Nucleus accumbens (tissue), 56 donors: ENCODE results near the gene CD207.
"Not testable (repeated sequence)": the region's sequence is repeated elsewhere in the genome, so short reads cannot be mapped to it uniquely, and the experiment has no call there.

ENCODE experiments used
- DNase-seq, 56 donors: peaks; one replicate each; lab custom pipeline; 2025; lab: John Stamatoyannopoulos, UW

Gene CD207

DNA sequence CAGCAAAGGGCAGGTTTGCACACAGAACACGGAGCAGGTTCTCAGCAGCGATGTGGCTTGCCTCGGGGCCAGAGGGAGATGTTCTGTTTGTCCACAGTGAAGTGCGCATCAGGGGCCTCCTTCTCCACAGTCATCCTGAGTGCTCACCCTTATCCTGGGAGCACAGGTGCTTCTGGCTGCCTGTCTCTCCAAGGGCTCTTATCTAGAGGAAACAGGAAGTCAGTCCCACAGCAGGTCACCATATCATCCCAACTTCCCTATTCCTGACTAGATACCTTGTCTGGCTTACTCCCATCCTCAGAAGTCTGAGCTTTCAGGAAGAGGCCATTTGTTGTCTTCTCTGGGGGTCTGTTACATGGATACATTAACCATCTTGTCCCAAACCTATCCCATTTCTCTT lies at the start of gene CD207:
Gene CD207 (minus strand): TSS at position 174 of the 400 bp plus-strand sequence. CDS start 40 bp downstream, at position 134.
- no peak for DNase-seq

DNA sequence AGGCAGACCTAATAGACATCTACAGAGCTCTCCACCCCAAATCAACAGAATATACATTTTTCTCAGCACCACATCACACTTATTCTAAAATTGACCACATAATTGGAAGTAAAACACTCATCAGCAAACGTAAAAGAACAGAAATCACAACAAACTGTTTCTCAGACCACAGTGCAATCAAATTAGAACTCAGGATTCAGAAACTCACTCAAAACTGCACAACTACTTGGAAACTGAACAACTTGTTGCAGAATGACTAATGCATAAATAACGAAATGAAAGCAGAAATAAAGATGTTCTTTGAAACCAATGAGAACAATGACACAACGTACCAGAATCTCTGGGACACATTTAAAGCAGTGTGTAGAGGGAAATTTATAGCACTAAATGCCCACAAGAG lies 42.9 kb upstream of the CD207 start:
- not testable (repeated sequence) for DNase-seq

DNA sequence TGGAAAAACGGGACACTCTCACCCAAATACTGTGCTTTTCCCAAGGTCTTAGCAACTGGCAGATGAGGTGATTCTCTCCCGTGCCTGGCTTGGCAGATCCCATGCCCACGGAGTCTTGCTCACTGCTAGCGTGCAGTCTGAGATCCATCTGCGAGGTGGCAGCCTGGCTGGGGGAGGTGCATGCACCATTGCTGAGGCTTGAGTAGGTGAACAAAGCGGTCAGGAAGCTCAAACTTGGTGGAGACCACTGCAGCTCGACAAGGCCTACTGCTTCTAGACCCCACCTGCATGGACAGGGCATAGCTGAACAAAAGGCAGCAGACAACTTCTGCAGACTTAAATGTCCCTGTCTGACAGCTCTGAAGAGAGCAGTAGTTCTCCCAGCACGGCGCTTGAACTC lies 40.5 kb upstream of the CD207 start:
- DNase-seq, result not testable (repeated sequence)

DNA sequence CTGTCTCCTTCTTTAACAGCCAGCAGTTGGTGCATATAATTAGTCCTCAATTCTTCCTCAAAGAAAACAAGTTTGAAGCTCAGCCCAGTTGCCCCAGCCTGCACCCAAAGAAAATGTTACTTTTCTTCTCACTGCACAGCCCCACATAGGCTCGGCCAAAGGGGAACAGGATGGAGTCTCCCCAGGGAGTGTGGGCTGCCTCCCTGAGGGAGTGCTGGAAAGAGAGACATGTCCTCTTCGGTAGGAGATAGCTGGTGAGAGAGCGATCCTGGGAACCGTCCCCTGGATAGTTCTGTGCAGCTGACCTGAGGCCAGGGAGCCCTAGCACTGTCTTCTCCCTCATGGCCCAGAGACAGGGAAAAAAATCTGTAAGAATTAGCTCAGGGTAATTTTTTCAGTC lies 37.9 kb upstream of the CD207 start:
- DNase-seq, result no peak

DNA sequence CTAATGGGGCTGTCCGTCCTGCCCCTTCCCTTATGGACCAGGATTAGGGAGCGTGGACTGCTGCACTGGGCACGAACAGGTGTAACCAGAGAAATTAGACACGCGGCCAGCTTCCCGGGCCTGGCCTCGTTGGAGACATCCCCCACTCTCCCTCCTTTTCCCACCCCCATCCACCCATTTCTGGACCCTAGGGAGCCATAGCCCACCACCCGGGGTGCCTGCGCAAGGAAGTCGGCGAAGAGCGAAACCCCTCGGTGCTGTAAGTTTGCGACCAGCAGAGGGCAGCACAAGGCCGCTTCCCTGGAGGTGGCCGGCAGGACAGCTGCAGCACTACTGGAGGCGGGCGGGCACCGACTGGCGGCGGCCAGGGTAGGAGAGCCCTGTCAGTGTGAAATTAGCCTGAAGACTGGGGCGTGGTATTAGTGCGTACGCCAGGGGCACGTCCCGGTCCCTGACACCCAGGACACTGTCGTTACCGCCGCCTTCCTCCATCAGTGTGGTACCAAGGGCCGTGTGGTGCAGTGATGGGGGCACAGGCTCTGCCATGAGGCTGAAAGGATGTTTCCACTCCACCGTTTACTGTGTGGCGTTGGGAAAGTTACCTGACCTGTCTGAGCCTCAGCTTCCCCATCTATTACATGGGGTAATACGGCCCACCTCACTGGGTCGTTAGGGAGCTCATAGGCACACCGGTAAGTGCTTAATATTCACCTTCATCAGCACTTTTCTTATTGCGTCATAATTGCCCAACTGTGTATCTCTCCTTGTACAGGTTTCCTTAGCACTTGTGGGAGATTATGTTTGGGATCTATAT lies 36.0 kb upstream of the CD207 start:
- peak in 49 of 56 donors; percentile 6 to 83 (median 49) for DNase-seq

DNA sequence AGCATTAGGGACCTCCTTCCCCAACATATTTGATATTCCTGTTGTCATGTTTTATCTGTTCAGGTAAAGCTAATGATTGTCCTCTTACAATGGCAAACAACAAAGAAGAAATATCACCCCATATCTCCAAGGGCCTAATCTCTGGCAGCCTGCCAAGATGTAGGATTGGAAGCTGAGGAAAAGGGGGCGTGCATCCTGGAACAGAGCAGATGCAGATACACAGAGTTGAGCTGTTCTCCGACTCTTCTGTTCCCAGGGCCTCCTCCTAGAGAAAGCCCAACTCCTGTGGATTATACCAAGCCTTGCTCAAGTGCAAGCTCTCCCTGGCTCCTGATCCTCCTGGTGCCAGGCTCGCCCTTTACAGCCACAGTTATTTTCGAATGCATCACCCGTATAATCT lies 35.2 kb upstream of the CD207 start:
- no peak for DNase-seq

DNA sequence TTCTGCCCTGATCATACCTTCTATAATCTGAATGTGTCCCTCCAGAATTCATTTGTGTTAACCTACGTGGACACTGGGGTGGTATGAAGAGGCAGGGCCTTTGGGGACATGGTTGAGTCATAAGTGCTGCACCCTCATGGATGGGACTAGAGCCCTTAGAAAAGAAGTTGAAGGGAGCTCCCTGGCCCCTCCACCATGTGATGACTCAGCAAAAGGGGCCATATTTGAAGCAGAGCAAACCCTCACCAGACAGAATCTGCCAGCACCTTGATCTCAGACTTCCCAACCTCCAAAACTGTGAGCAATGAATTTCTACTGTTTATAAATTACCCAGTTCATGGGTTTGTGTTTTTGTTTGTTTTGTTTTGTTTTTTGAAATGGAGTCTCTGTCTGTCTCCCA lies 33.4 kb upstream of the CD207 start:
- DNase-seq, result no peak

DNA sequence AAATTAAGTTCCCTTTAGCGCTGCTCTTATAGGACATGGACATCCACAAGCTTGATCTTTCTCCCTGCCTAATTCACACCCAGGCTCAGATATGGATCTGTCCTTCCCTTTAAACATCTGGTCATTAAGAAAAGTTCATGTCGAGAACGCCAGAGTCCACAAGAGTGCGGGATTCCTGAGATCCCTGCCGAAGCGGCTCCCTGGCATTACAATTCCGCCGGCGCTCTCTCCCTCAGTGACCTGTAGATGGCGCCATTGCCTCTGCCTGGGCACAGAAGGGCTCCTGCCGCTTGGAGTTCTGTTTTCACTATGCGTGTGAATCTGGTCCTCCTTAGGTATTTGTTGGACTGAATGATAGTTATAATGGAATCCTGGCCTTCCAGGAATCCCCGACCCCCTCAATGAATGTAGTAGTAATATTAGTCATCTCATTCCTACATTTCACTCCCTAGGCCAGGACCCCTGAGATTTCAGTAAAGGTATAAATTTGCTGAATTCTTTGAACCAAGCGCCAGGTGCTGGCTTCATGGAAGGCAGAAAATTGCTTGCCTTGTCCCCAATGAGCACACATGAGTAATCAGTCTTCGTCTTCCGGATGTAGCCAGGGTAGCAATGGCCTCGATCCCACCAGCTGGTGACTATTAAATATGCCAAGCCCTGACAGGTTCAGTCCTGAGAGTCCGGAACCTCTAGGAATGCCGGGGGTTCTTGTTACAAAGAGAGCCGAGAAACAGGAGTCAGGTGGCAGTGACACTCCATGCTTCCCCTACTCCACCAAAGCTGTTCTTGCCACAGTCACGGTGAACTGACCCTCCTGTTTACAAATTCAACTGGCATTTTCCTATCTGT lies 26.4 kb upstream of the CD207 start:
- peak in 48 of 56 donors; percentile 7 to 88 (median 53) for DNase-seq

DNA sequence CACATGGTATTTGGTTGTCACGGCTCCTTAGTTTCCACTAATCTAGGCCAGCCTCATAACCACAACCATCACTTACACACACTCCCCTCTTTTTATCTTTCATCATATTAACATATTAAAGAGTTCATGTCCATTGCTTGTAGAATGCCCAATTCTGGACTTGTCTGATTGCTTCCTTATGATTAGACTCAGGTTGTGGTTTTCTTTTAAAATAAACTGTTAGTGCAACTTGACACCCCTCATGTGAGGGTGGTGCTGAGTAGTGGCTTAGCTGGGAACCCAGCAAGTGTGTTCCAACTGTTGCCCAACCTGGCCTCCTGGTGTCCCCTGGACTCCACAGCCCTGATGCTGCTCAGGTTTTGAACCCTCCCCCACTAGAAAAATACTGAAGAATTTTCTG lies 20.1 kb upstream of the CD207 start:
- DNase-seq, result no peak

DNA sequence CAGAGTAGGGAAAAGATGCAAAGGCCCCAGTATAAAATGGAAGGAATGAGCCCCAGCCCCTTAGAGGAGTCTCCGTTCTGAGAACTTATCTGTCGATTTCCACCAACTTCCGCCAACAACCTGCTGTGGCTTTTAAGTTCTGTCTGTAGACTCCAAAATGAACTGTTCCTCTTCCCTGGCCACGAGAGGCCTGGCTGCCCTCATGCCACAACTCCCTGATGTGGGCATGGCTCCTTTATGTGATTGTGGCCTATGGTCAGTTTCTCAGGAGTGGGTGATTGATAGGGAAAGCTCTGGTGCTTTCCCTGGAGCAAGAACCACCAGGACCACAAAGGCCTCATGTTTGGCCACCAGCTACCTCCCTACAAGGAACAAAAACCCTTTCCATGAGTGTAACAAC lies 18.8 kb upstream of the CD207 start:
- peak in 8 of 56 donors; percentile 4 to 26 (median 8) for DNase-seq

DNA sequence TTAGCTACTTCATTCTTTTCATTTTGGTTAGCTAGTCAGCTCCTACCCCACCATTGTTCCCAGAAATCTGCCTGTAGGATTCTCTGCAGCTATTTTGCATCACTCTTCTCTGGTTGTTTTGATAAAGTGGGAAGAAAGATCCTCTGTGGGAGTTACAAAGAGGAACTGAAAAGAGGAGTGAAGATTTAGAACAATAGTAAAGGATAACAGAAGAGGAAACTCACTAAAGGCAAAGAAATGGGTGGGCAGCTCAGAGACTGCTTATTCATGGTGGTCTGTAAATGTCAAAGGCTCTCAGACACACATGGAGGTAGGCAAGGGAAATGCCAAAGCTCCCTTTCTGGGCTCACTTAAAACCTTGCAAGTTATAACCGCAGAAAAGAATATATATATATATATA lies 17.2 kb upstream of the CD207 start:
- no peak for DNase-seq

DNA sequence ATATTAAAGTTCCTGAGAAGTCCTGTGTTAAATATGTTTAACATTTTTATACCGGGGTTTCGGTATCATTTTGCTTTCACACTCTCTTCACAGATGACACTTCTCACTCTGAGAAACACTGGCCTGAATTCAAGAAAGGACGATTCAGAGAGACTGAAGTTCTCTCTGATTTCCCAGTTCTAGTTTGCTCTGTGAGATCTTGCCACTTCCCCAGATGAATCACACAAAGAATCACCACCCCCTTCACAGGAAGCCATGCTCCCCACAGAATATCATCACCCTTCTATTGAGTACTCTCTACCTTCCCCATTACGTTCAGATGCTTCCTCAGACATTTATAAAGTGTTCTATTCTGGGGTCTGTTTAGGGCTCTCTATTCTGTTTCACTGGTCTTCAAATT lies 16.1 kb upstream of the CD207 start:
- DNase-seq, result peak in 2 of 56 donors; percentile 2 to 5

DNA sequence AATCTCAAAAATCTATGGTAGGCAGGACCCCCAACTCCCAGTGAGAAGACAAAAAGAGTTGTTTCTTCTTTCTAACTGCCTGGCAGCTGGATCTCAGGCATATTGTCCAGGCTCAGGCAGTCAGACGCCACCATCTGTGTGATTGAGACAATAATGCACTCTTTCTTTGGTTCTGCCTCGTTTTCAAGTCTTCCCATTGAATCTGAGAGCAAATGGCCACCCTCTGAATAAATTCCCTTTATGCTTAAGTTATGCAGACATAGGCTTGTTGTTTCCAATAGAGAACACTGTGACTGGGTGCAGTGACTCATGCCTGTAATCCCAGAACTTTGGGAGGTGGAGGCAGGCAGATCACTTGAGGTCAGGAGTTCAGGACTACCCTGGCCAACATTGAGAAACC lies 15.3 kb upstream of the CD207 start:
- peak in 26 of 56 donors; percentile 3 to 65 (median 28) for DNase-seq

DNA sequence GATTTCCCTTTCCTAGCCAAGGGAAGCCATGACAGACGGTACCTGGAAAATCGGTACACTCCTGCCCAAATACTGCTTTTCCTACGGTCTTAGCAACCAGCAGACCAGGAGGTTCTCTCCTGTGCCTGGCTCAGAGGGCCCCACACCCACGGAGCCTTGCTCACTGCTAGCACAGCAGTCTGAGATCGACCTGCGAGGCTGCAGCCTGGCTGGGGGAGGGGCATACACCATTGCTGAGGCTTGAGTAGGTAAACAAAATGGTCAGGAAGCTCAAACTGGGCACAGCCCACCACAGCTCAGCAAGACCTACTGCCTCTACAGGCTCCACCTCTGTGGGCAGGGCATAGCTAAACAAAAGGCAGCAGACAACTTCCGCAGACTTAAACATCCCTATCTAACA lies 6.8 kb upstream of the CD207 start:
- no peak for DNase-seq

DNA sequence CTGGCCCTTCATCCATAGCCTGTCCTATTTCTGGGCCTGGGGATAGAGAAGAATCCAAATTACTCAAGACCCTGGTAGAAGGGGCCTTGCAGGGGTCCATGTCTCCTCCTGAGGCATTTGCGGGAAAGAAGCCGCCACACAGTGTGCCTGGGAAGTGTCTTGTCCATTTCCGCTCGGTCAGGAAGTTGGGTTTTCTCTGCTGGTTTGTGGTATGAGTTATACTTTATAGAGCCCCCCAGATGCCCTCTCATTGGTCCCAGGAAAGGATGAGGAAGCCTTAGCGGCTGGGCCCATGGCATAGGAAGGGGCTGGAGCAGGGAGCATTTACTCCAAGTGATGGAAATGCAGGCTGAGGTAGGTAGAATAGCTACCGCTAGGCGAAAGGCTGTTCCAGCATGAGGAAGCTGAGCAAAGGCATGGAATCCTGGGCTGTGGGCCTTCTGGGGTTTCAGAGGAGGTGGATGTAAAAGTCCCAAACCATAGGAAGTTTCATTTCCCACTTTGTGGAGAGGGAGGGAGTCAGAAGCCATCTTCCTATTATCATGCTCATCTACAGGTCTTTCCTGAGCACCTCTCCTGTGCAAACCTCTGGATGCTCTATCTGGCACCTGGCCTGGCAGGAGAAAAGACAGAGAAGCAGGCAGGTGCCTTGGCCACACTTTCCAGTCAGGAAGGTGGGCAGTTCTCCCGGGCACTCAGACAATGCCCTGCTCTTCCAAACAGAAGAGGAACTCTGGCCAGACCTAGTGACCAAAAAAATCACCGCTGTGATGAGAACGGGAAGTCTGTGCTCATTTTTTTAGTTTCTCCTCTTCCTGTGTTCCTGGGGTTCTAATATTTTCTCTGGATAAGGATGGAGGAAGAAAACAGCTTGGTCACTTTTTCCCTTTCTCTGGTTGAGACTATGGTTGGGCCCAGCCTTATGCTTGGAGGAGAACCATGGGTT lies 2.6 kb upstream of the CD207 start:
- DNase-seq, result no peak

DNA sequence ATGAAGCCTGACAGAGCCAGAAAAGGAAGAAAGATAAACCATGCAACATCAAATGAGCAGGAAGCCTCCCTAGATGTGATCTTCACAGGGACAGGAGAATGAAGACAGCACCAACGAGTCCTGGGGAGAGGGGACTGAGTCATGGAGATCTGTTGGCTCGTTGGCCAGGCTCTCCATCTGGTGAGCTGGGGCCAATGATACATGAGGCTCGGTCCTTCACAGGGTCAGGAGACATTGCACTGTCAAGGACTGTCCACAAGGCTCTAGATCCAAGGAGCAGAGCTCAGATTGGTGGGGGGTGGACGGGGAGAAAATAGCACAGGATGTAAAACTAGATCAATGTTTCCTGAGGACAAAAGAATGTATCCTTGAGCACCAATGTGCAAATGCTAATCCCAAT lies 735 bp downstream of the CD207 start:
- no peak for DNase-seq

DNA sequence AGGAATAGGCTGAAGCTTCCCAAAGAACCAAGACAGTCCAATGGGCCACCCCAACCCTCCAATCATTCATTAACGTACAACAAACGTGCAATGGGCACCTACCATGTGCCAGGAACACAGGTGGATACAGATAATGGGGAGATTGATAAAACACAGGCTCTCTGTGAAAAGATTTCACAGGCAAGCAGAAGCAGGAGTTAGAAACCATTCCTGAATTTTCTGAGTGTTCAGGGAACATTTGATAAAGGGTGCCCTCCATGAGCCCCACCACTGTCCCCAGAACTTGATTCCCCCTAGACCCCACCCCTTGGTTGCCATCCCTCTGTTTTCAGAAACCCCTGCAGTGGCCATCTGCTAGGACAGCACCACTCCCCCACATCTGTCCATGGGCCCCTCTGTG lies 1.5 kb downstream of the CD207 start:
- no peak for DNase-seq

DNA sequence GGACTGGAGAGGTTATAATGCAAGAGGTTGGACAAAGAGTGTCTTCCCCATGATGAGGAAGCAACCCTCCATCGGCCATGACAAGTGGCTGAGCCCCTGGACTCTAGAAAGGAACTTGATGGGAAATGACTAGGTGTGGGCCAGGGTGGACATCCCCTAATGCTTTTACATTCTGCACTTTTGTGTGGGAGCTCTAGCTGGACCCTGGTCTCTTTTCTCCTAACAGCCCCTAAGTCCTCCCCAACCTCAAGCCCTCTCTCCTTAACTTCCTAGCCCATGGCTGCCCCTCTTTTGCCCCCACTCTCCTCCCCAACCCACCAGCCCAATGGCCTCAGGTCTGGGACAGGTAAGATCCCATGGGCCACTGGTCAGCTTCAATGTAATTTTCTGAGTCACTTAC lies 2.4 kb downstream of the CD207 start:
- DNase-seq, result no peak

DNA sequence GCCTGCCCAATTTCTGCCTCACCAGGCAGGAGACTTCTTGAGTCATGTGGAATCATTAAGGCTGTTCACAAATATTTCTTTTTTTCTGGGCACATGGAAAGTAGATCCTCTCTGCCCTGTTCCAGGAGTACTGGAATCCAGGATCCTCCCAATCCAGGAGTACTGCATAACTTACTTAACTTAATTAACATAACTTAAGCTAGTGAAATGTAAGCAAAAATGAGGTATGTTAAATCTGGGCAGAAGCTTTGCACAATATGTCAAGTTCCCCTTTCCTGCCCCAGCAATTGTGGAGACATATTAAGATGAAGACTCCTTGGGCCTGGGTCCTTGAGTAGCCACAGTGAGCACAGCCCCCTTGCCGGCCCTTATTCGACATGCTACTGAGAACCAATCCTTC lies 3.2 kb downstream of the CD207 start:
- DNase-seq, result no peak

DNA sequence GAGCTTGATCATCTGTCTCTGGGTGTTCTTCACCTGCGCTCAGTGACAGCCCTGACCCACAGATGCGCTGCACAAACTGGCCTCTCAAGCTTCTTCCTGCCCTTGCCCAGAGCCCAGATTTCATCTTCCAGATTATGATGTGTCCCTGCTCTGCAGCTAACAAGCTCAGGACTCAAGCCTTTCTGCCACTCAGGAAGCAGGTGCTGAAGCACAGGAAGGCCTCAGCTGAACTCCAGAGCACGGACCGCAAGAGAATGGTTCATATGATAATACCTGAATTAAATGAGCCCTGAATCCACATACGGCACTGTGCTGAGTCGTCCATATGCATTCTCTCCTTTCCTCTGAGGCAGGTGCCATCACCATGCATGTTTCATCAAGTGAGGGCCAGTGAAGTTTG lies 3.8 kb downstream of the CD207 start:
- DNase-seq, result no peak

DNA sequence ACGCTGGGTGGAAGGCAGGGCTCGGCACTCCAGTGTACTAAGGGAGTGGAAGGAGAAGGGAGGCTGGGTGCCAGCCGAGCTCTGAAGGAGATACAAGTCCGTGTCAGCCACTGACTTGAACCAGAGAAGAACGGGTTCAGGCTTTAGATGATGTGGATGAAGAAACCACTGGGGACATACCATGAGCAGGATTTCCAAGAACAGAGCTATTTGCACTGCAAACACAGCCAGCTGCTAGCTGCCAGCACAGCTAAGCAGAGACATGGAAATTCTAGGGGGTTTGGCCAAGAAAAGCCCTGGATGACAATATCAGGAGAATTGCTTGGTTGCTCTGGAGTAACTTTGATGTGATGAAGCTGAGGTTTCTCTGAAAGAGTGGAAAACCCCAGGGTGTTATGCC lies 5.2 kb downstream of the CD207 start:
- DNase-seq, result no peak
